GM13976 (cell line): ENCODE measurements around the gene GLYAT.

Experiments
- DNase-seq: peaks from one replicate; pipeline ENCODE4 v3.0.0; 2012; ENCODE audit warnings: low spot score
- CTCF ChIP-seq: IDR thresholded peaks from 2 replicates; pipeline ENCODE4 v1.5.1; 2012; ENCODE audit warnings: borderline replicate concordance, mild to moderate bottlenecking; ENCODE audit not compliant: insufficient read depth; ENCODE audit errors: extremely low read depth, missing control alignments, control extremely low read depth
- in situ Hi-C: fragments of 300-500 bp; cut with MboI; formaldehyde crosslinking; loops from one replicate; pipeline ENCODE4 v1.12.0; 2022; ENCODE audit warnings: low sequenced_read_pairs, mixed read lengths, inconsistent platforms; ENCODE audit not compliant: unreplicated experiment

GLYAT gene

DNA sequence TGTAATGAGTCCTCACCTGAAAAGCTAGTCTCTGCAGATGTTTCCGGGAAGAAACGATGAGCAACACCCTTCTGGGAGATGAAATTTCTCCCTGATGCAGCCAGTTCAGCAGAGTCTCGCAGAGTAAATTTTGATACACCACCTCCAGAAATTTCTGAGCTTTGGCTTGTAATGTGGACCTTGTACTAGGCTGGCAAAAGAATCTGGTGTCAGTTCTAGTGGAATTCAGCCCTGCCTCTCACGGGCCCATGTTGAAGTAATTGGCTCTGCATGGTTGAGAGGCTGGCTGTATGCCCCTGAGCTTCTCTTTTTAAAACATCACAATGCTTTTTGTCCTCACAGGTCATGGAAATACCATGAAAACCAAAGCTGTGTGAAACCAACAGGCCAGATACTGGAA, at the start of gene GLYAT:
GLYAT (minus strand) TSS at position 125 of the 400 bp plus-strand sequence. CDS start 7,447 bp downstream, outside the sequence.
- TF ChIP-seq CTCF: no peak
- in situ Hi-C loops: no loop called here
- no peak for DNase-seq

GRCh38 chr11:58781345-58781744, 49.6 kb upstream of the GLYAT start:
- DNase-seq: no peak
- TF ChIP-seq CTCF: no peak
- in situ Hi-C loops: loop anchor here (10.0 kb wide), 1 partner anchor 127 kb away; no protein-coding TSS in a partner anchor

DNA sequence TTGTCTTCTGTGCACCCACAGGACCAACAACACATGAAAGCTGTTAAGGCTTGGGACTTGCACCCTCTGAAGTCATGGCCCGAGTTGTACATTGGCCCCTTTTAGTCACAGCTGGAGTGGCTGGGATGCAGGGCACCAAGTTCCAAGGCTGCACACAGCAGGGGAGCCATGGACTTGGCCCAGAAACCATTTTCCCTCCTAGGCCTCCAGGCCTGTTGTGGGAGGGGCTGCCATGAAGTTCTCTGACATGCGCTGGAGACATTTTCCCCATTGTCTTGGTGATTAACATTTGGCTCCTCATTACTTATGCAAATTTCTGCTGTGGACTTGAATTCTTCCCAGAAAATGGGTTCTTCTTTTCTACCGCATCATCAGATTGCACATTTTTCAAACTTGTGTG, 48.8 kb upstream of the GLYAT start:
- no peak for DNase-seq
- in situ Hi-C loops: loop anchor here (10.0 kb wide), 1 partner anchor 126 kb away; no protein-coding TSS in a partner anchor
- no peak for TF ChIP-seq CTCF

DNA sequence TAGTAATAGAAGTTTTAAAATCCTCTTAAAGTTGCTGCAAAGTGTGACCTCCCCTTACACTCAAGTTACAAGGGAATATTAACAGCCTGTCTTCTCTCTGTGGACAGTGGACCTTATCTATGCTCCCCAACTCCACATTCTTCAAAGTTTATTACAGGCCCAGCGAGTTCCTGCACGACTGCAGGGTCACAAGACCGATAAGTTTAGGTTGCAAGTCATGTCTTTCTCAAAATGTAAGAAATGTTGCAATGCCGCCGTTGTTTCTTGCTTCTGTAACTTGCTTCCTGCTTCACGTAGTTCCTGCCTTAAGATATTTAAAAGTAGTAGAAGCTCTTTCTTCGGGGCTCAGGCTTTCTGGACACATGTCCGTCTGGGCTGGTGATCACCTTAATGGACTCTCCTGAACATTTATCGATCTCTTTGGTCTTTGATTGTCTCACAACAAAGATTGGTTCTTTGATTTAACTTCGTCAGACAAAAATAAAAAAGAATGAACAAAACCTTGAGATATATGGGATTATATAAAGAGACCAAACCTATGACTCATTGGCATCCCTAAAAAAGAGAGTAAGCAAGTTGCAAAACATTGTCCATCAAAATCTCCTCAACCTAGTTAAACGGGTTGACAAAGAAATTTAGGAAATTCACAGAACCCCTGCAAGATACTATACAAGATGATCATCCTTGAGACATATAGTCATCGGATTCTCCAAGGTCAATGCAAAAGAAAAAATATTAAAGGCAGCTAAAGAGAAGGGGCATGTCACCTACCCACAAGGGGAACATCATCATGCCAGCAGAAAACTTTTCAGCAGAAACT, 45.4 kb upstream of the GLYAT start:
- no peak for TF ChIP-seq CTCF
- no peak for DNase-seq
- in situ Hi-C loops: no loop called here

DNA sequence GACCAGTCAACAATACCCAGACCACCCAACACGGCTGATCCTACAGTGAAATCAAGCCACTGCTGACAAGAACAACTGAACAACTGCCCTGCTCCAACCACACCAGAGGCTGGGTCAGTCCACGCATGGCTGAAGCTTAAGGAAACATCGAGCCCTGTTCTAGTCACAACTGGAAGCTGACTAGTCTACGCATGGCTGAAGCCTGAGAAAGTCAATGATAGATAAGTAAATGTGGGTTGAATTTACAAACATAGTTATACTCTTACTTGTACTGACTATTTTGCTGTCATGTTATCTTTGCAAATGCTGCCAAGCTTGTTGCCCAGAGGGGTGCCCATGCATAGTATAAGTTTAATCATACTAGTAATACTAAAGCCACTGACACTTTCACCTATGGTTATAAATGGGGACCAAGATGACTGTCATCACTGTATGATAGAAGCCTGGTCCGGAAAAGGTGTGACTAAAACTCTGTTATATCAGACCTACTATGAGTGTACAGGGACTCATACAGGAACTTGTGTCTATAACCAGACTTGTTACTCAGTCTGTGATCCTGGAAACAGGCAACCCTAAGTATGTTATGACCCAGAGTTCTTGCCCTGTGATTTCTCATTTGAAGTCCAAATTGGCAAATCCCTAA, 43.4 kb upstream of the GLYAT start:
- no peak for DNase-seq
- in situ Hi-C loops: no loop called here
- no peak for TF ChIP-seq CTCF

DNA sequence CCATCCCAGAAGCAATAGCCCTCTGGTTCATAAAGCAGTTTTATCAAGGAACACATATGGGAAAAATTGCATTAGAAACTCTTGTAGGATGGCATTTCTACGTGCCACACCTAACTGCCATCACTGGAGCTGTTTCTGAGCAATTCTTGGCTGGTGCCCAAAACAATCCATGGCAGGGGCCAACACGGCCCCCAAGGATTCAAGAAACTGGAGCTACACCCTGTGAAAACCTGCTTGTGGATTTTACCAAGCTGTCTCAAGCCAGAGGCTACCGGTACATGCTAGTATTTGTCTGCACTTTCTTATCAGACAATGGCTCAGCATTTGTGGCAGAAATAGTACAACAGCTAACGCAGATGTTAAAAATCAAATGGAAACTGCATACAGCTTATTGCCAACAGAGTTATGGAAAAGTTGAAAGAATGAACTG, 42.4 kb upstream of the GLYAT start:
- no peak for TF ChIP-seq CTCF
- no peak for DNase-seq
- in situ Hi-C loops: no loop called here
